Keratinocyte (primary cell): ENCODE results near the gene PRPF39. TPM values are rescaled to one million over a fixed set of nuclear protein-coding genes. Genes with fewer than 3 reads are reported as not detected.
"Not testable (repeated sequence)": the region's sequence is repeated elsewhere in the genome, so short reads cannot be mapped to it uniquely, and the experiment has no call there.

ENCODE experiments used
- DNase-seq: peaks from one replicate; pipeline ENCODE4 v3.0.0-alpha.2; 2011; ENCODE audit warnings: low read depth, missing footprints, low spot score
- FAIRE-seq: peaks from 2 replicates; lab custom pipeline; 2011; peaks lifted over from hg19 to GRCh38; lab: Jason Lieb, UNC
- H2AFZ ChIP-seq: 2 replicates; pipeline ENCODE4 v1.6.0; 2012; ENCODE audit warnings: low read length, control low read depth, inconsistent platforms; ENCODE audit not compliant: control insufficient read depth
- H3K27ac ChIP-seq: 2 replicates; pipeline ENCODE4 v1.5.1; 2011; ENCODE audit warnings: low read length; ENCODE audit not compliant: control insufficient read depth, insufficient read depth
- H3K27me3 ChIP-seq: 3 replicates; pipeline ENCODE4 v1.6.0; 2011; ENCODE audit warnings: low read length; ENCODE audit not compliant: control insufficient read depth, insufficient read depth; ENCODE audit errors: extremely low read depth
- H3K36me3 ChIP-seq, 2 experiments: 2 replicates in 1 of 2; 3 replicates in 1 of 2; pipeline ENCODE4 v1.5.1; 2011; ENCODE audit warnings: low read length in 2 of 2, mild to moderate bottlenecking in 1 of 2; ENCODE audit not compliant: control insufficient read depth in 2 of 2, insufficient read depth in 2 of 2; ENCODE audit errors: extremely low read depth in 1 of 2
- H3K4me1 ChIP-seq: 3 replicates; pipeline ENCODE4 v1.5.1; 2011; ENCODE audit warnings: low read length; ENCODE audit not compliant: control insufficient read depth, insufficient read depth; ENCODE audit errors: extremely low read depth
- H3K4me2 ChIP-seq: 3 replicates; pipeline ENCODE4 v1.6.0; 2011; ENCODE audit warnings: low read depth, low read length; ENCODE audit not compliant: control insufficient read depth, insufficient read depth; ENCODE audit errors: extremely low read depth
- H3K4me3 ChIP-seq, 3 experiments: fragments of 200-600 bp in 1 of 3; sonication (generic) in 1 of 3; 2 replicates in 2 of 3; 3 replicates in 1 of 3; pipeline ENCODE4 v1.5.1; 2011 to 2016; ENCODE audit warnings: low read length in 3 of 3, mild to moderate bottlenecking in 3 of 3, control low read depth in 2 of 3, inconsistent platforms in 1 of 3, low read depth in 1 of 3, mixed read lengths in 1 of 3, mixed run types in 1 of 3, moderate library complexity in 1 of 3; ENCODE audit not compliant: control insufficient read depth in 2 of 3, insufficient read depth in 2 of 3; ENCODE audit errors: extremely low read depth in 1 of 3
- H3K79me2 ChIP-seq: 2 replicates; pipeline ENCODE4 v1.6.0; 2012; ENCODE audit warnings: low read length; ENCODE audit not compliant: control insufficient read depth, insufficient read depth
- H3K9ac ChIP-seq: 3 replicates; pipeline ENCODE4 v1.6.0; 2011; ENCODE audit warnings: low read length; ENCODE audit not compliant: control insufficient read depth, insufficient read depth; ENCODE audit errors: extremely low read depth
- H3K9me1 ChIP-seq: 3 replicates; pipeline ENCODE4 v1.6.0; 2011; ENCODE audit warnings: low read length; ENCODE audit not compliant: control insufficient read depth, insufficient read depth; ENCODE audit errors: extremely low read depth
- H3K9me3 ChIP-seq: 2 replicates; pipeline ENCODE4 v1.5.1; 2012; ENCODE audit warnings: low read depth, low read length; ENCODE audit not compliant: control insufficient read depth
- H4K20me1 ChIP-seq: 3 replicates; pipeline ENCODE4 v1.6.0; 2011; ENCODE audit warnings: low read length; ENCODE audit not compliant: control insufficient read depth, insufficient read depth; ENCODE audit errors: extremely low read depth
- EZH2 ChIP-seq: IDR thresholded peaks from one replicate; pipeline ENCODE4 v1.6.1; 2012; ENCODE audit warnings: inconsistent platforms, mild to moderate bottlenecking, low read length, moderate library complexity
- dilution Hi-C: fragments of 300-500 bp; cut with MboI; formaldehyde crosslinking; loops from one replicate; pipeline ENCODE4 v1.7.0; 2020; ENCODE audit warnings: low sequenced_read_pairs; ENCODE audit not compliant: extremely low pct_ligation_motif_present
- polyA plus RNA-seq, 5 experiments: library from polyadenylated mRNA; depleted of rRNA in 3 of 5; stranded (reverse) in 3 of 5; stranded (forward) in 1 of 5; unstranded in 1 of 5; fragments of >200 nt; gene quantifications; 1 replicate in 1 of 5; 2 replicates in 3 of 5; 3 replicates in 1 of 5; pipeline versions ENCODE4 v1.2.1 to v1.2.3, GENCODE V29; 2011 to 2012; ENCODE audit warnings: missing spikeins in 2 of 5, low read depth in 1 of 5, low replicate concordance in 1 of 5
- TF ChIP-seq, protein P1 (sequence below), 3 experiments: IDR thresholded peaks in 1 of 3; conservative IDR thresholded peaks in 1 of 3; optimal IDR thresholded peaks in 1 of 3; 2 replicates in 2 of 3; 3 replicates in 1 of 3; pipeline versions ENCODE3 to v1.5.1; 2011; ENCODE audit warnings: low read length in 3 of 3, mild to moderate bottlenecking in 3 of 3, moderate library complexity in 2 of 3, control low read depth in 1 of 3, inconsistent platforms in 1 of 3; ENCODE audit not compliant: insufficient read depth in 2 of 3; ENCODE audit errors: extremely low read depth in 1 of 3

The PRPF39 gene
- polyA plus RNA-seq, 1 donor (not counting 4 experiments of a cell fraction or from before 2014, with no cell fraction given): 45.5 TPM

DNA sequence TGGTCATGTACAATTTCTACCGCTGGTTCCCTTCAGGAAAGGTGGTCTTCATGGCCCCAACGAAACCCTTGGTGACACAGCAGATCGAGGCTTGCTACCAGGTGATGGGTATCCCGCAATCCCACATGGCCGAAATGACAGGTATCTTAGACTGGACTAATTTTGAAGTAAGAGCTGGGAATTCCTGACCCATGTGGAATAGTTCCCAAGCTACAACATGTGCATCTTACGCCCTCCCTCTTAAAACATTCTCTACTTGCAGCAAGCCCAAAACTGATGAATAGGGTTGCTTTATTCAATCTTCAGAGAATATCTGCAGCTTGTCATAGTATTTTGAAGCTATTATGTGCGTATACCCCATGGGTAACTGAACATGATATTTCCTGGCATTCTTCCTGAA is 52.5 kb downstream of the PRPF39 start:
- Histone ChIP-seq H3K9me3 (no peaks in the 10 kb centered on the region), H3K4me2 (peak overlapping the region; percentile 85), H3K36me3 (no peaks in the 10 kb centered on the region), H3K9me1 (no peaks in the 10 kb centered on the region), H3K27me3 (no peaks in the 10 kb centered on the region), H2AFZ (peak overlapping the region; percentile 99), H3K4me3 (peak overlapping the region; percentile 52 to 83 (median 81)), H3K4me1 (peaks cover 33% of the 10 kb centered on the region), H3K9ac (peak overlapping the region; percentile 72), H3K27ac (peak overlapping the region; percentile 62), H3K79me2 (peaks cover 65% of the 10 kb centered on the region), H4K20me1 (no peaks in the 10 kb centered on the region)
- DNase-seq: no peak
- TF ChIP-seq EZH2: no peak
- TF ChIP-seq, protein P1, sequence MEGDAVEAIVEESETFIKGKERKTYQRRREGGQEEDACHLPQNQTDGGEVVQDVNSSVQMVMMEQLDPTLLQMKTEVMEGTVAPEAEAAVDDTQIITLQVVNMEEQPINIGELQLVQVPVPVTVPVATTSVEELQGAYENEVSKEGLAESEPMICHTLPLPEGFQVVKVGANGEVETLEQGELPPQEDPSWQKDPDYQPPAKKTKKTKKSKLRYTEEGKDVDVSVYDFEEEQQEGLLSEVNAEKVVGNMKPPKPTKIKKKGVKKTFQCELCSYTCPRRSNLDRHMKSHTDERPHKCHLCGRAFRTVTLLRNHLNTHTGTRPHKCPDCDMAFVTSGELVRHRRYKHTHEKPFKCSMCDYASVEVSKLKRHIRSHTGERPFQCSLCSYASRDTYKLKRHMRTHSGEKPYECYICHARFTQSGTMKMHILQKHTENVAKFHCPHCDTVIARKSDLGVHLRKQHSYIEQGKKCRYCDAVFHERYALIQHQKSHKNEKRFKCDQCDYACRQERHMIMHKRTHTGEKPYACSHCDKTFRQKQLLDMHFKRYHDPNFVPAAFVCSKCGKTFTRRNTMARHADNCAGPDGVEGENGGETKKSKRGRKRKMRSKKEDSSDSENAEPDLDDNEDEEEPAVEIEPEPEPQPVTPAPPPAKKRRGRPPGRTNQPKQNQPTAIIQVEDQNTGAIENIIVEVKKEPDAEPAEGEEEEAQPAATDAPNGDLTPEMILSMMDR (optimal IDR thresholded peaks at IDR 0.05 in 1 of 3, IDR thresholded peaks at IDR 0.05 in 1 of 3, conservative IDR thresholded peaks at IDR 0.05 in 1 of 3; ENCODE audit: extremely low read depth in 1 of 3, insufficient read depth in 2 of 3, low read length in 3 of 3): no peak
- FAIRE-seq: no peak
- dilution Hi-C loops: no loop called here

DNA sequence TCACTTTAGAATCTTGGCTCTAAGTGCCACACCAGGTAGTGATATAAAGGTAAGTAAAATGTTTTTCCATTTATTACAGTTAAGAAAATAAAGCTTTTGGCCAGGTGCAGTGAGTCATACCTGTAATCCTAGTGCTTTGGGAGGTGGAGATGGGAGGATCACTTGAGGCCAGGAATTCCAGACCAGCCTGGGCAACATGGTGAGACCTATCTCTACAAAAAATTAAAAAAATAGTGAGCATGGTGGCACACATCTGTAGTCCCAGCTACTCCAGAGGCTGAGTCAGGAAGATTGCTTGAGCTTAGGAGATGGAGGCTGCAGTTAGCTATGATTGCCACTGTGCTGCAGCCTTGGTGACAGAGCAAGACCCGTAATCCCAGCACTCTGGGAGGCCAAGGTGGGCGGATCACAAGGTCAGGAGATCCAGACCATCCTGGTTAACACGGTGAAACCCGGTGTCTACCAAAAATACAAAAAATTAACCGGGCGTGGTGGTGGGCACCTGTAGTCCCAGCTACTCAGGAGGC is 56.8 kb downstream of the PRPF39 start:
- peaks cover 46% of the 10 kb centered on the region for H3K79me2 ChIP-seq

DNA sequence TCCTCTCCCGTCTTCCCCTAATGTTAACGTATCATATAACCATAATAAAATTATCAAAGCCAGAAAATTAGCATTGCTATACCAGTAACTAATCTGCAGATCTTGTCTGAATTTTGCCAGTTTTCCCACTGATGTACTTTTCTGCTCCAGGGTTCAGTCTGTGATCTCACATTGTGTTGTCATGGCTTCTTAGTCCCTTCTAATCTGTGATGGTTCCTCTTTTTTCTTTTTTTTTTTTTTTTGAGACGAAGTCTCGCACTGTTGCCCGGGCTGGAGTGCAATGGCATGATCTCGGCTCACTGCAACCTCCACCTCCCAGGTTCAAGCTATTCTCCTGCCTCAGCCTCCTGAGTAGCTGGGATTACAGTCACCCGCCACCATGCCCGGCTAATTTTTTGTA is 58.2 kb downstream of the PRPF39 start:
- H3K4me2 ChIP-seq, FAIRE-seq, H2AFZ ChIP-seq, H3K27me3 ChIP-seq, H3K4me3 ChIP-seq, DNase-seq, H4K20me1 ChIP-seq, H3K36me3 ChIP-seq, H3K9ac ChIP-seq, dilution Hi-C loops, H3K9me3 ChIP-seq, H3K9me1 ChIP-seq, H3K27ac ChIP-seq: not testable (repeated sequence)
- peaks cover 24% of the 10 kb centered on the region for H3K4me1 ChIP-seq
- peaks cover 35% of the 10 kb centered on the region for H3K79me2 ChIP-seq

More for the DNA sequence above, 56.8 kb downstream of the PRPF39 start:
- Histone ChIP-seq H2AFZ (no peak overlapping the region), H3K9ac (no peak overlapping the region), H3K36me3 (no peaks in the 10 kb centered on the region), H3K9me1 (no peaks in the 10 kb centered on the region), H3K4me1 (peaks cover 26% of the 10 kb centered on the region), H3K27me3 (no peaks in the 10 kb centered on the region), H3K9me3 (no peaks in the 10 kb centered on the region), H4K20me1 (no peaks in the 10 kb centered on the region), H3K4me2 (peak overlapping the region; percentile 5), H3K4me3 (no peak overlapping the region), H3K27ac (no peak overlapping the region)
- DNase-seq (no peak), FAIRE-seq (no peak)
- dilution Hi-C loops: no loop called here
- TF ChIP-seq, protein P1 (optimal IDR thresholded peaks at IDR 0.05 in 1 of 3, IDR thresholded peaks at IDR 0.05 in 1 of 3, conservative IDR thresholded peaks at IDR 0.05 in 1 of 3; ENCODE audit: extremely low read depth in 1 of 3, insufficient read depth in 2 of 3, low read length in 3 of 3): no peak
- no peak for TF ChIP-seq EZH2
